Astrocyte (in vitro differentiated cells and primary cell): Measurements from ENCODE around the gene TMEM220. TPM values are rescaled to one million over a fixed set of nuclear protein-coding genes. Genes with fewer than 3 reads are reported as not detected.

Source experiments
- DNase-seq: peaks from one replicate; pipeline ENCODE4 v3.0.0-alpha.2; 2010; ENCODE audit warnings: low read depth
- FAIRE-seq: peaks from 2 replicates; lab custom pipeline; 2011; peaks lifted over from hg19 to GRCh38; lab: Jason Lieb, UNC
- H2AFZ ChIP-seq: 2 replicates; pipeline ENCODE4 v1.6.0; 2012; ENCODE audit warnings: low read depth, low read length, inconsistent platforms
- H3K27ac ChIP-seq: 2 replicates; pipeline ENCODE4 v1.5.1; 2011; ENCODE audit warnings: low read depth, low read length, inconsistent platforms
- H3K27me3 ChIP-seq: 2 replicates; pipeline ENCODE4 v1.6.0; 2011; ENCODE audit warnings: low read length, inconsistent platforms; ENCODE audit not compliant: insufficient read depth
- H3K36me3 ChIP-seq: 2 replicates; pipeline ENCODE4 v1.5.1; 2011; ENCODE audit warnings: low read length, inconsistent platforms; ENCODE audit not compliant: insufficient read depth
- H3K4me1 ChIP-seq: 2 replicates; pipeline ENCODE4 v1.5.1; 2011; ENCODE audit warnings: low read length, inconsistent platforms; ENCODE audit not compliant: insufficient read depth
- H3K4me2 ChIP-seq: 2 replicates; pipeline ENCODE4 v1.6.0; 2012; ENCODE audit warnings: low read length, inconsistent platforms
- H3K4me3 ChIP-seq: 2 replicates; pipeline ENCODE4 v1.5.1; 2011; ENCODE audit warnings: low read depth, mild to moderate bottlenecking, low read length, inconsistent platforms; ENCODE audit not compliant: insufficient read depth
- H3K79me2 ChIP-seq: 2 replicates; pipeline ENCODE4 v1.6.0; 2012; ENCODE audit warnings: mild to moderate bottlenecking, low read length, inconsistent platforms; ENCODE audit not compliant: insufficient read depth
- H3K9ac ChIP-seq: 2 replicates; pipeline ENCODE4 v1.6.0; 2012; ENCODE audit warnings: mild to moderate bottlenecking, low read length, inconsistent platforms
- H3K9me3 ChIP-seq: 2 replicates; pipeline ENCODE4 v1.5.1; 2012; ENCODE audit warnings: low read depth, mild to moderate bottlenecking, low read length, inconsistent platforms; ENCODE audit not compliant: insufficient read depth
- H4K20me1 ChIP-seq: 2 replicates; pipeline ENCODE4 v1.6.0; 2012; ENCODE audit warnings: low read length, inconsistent platforms; ENCODE audit not compliant: insufficient read depth
- H3K27ac Mint-ChIP-seq: one replicate; pipeline ENCODE4 v1.8.0; 2021; ENCODE audit warnings: mild to moderate bottlenecking, mixed read lengths; ENCODE audit not compliant: unreplicated experiment
- H3K27me3 Mint-ChIP-seq: one replicate; pipeline ENCODE4 v1.8.0; 2021; ENCODE audit warnings: low read depth, mixed read lengths; ENCODE audit not compliant: unreplicated experiment
- H3K36me3 Mint-ChIP-seq: one replicate; pipeline ENCODE4 v1.8.0; 2021; ENCODE audit warnings: low read depth, mixed read lengths; ENCODE audit not compliant: unreplicated experiment
- H3K4me1 Mint-ChIP-seq: one replicate; pipeline ENCODE4 v1.8.0; 2021; ENCODE audit warnings: low read depth, mixed read lengths; ENCODE audit not compliant: unreplicated experiment
- H3K4me3 Mint-ChIP-seq: one replicate; pipeline ENCODE4 v1.8.0; 2021; ENCODE audit warnings: mild to moderate bottlenecking, moderate library complexity, mixed read lengths; ENCODE audit not compliant: unreplicated experiment
- H3K9me3 Mint-ChIP-seq: one replicate; pipeline ENCODE4 v1.8.0; 2021; ENCODE audit warnings: mild to moderate bottlenecking, mixed read lengths; ENCODE audit not compliant: unreplicated experiment
- EZH2 ChIP-seq: IDR thresholded peaks from 2 replicates; pipeline ENCODE4 v1.6.1; 2012; ENCODE audit warnings: mild to moderate bottlenecking, low read length, inconsistent platforms; ENCODE audit not compliant: insufficient read depth
- total RNA-seq: library from RNA; stranded (reverse); gene quantifications from 2 replicates; pipeline ENCODE4 v1.2.1, GENCODE V29; 2021
- TF ChIP-seq, protein P1 (sequence below): IDR thresholded peaks from 2 replicates; pipeline ENCODE4 v1.5.1; 2011; ENCODE audit warnings: low read depth, mild to moderate bottlenecking, inconsistent platforms, low read length, moderate library complexity; ENCODE audit not compliant: insufficient read depth

TMEM220 gene
- total RNA-seq, 1 donor from 2014 or later = 1.0 TPM

DNA sequence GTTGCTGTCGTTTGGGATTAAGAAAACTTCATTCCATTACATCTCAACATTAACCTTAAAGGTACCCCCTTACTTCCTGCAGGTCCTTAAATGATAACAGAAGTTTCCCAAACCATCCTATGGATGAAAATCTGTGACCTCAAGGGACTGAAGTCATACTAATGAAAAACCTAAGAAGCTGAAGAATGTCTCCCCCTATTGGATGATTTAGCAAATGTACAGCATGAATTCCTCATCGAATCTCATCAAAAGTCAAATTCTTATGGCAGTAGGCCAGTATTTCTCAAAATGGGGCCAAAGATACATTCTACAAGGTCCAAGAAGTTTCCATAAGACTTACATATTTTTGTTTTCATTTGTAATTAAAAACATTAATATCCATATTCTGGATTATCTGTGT lies 46.0 kb downstream of the TMEM220 start:
- Histone ChIP-seq H3K27ac (no peak overlapping the region), H3K4me2 (no peak overlapping the region), H3K4me3 (no peak overlapping the region), H3K79me2 (peaks cover 12% of the 10 kb centered on the region), H3K9ac (no peak overlapping the region), H3K27me3 (no peaks in the 10 kb centered on the region), H3K9me3 (no peaks in the 10 kb centered on the region), H3K36me3 (peaks cover 37% of the 10 kb centered on the region), H4K20me1 (peaks cover 11% of the 10 kb centered on the region), H2AFZ (no peak overlapping the region), H3K4me1 (no peaks in the 10 kb centered on the region)
- no peak for FAIRE-seq
- peaks cover 9% of the 10 kb centered on the region for H3K36me3 Mint-ChIP-seq
- no peak overlapping the region for H3K27ac Mint-ChIP-seq
- DNase-seq = peak; percentile 11
- H3K4me1 Mint-ChIP-seq = peaks cover 7% of the 10 kb centered on the region
- H3K4me3 Mint-ChIP-seq = no peak overlapping the region
- no peak for TF ChIP-seq EZH2
- TF ChIP-seq, protein P1, sequence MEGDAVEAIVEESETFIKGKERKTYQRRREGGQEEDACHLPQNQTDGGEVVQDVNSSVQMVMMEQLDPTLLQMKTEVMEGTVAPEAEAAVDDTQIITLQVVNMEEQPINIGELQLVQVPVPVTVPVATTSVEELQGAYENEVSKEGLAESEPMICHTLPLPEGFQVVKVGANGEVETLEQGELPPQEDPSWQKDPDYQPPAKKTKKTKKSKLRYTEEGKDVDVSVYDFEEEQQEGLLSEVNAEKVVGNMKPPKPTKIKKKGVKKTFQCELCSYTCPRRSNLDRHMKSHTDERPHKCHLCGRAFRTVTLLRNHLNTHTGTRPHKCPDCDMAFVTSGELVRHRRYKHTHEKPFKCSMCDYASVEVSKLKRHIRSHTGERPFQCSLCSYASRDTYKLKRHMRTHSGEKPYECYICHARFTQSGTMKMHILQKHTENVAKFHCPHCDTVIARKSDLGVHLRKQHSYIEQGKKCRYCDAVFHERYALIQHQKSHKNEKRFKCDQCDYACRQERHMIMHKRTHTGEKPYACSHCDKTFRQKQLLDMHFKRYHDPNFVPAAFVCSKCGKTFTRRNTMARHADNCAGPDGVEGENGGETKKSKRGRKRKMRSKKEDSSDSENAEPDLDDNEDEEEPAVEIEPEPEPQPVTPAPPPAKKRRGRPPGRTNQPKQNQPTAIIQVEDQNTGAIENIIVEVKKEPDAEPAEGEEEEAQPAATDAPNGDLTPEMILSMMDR = peak; percentile 60
- H3K9me3 Mint-ChIP-seq = no peaks in the 10 kb centered on the region
- no peaks in the 10 kb centered on the region for H3K27me3 Mint-ChIP-seq

DNA sequence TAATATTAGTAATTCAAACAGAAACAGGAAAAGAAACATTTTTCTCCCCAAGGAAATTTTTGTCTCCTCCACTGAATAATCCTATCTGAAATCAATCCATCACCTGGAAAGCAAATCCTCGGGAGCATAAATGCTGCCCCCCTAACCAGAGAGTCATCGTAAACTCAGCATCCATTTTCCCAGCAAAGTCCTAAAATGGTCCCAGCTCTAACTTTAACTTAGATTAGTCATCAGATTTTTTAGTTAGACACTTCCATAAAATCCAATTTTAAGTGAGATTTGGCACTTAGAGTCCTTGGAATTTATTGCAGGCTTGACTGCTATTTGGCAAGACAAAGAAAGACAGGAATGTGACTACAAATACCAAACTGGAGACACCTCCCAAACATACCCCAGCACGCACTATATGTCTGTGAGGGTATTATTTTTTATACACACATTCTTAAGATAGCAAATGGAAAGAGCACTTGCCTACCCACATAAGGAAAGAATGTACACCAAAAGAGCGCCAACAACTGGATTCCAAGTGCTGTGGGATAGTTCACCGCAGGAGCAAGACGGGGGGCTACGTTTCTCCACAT lies 47.9 kb downstream of the TMEM220 start:
- H2AFZ ChIP-seq = no peak overlapping the region
- FAIRE-seq = peak; percentile 41

DNA sequence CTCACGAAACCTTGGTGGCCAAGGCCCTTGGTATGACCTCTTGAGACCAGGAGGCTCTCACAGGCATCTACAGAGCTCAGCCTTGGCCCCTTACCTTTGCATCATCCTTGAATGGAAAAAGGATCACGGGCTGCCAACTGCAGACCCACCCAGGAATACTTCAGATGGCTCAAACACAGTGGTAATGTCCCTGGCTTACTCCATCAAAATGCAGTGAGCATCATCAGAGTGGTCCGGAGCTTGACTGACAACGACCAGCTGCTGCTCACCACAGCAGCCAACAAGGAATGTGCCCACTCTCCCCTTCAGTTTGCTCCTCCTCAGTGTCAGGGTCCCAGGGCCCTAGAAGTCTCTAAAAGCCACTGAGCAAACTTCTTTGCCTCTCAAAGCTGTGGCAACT lies 55.1 kb downstream of the TMEM220 start:
- Mint-ChIP-seq H3K27ac (no peak overlapping the region), H3K27me3 (no peaks in the 10 kb centered on the region), H3K4me1 (no peaks in the 10 kb centered on the region), H3K9me3 (no peaks in the 10 kb centered on the region), H3K4me3 (no peak overlapping the region), H3K36me3 (peaks cover 2% of the 10 kb centered on the region)
- H3K36me3 ChIP-seq = peaks cover 9% of the 10 kb centered on the region
- no peak overlapping the region for H3K4me3 ChIP-seq
- no peaks in the 10 kb centered on the region for H3K27me3 ChIP-seq
- H4K20me1 ChIP-seq = no peaks in the 10 kb centered on the region
- H3K79me2 ChIP-seq = no peaks in the 10 kb centered on the region
- no peaks in the 10 kb centered on the region for H3K9me3 ChIP-seq
- H3K4me2 ChIP-seq = no peak overlapping the region
- H3K4me1 ChIP-seq = no peaks in the 10 kb centered on the region
- H3K9ac ChIP-seq = no peak overlapping the region
- no peak overlapping the region for H3K27ac ChIP-seq
- DNase-seq (no peak), FAIRE-seq (no peak)
- TF ChIP-seq, protein P1 = no peak
- no peak for TF ChIP-seq EZH2
- H2AFZ ChIP-seq = no peak overlapping the region

More for the DNA sequence above, 47.9 kb downstream of the TMEM220 start:
- H3K4me1 ChIP-seq = no peaks in the 10 kb centered on the region
- H3K79me2 ChIP-seq = no peaks in the 10 kb centered on the region
- Mint-ChIP-seq H3K4me1 (peaks cover 7% of the 10 kb centered on the region), H3K27ac (peak overlapping the region; percentile 6), H3K4me3 (no peak overlapping the region), H3K9me3 (no peaks in the 10 kb centered on the region), H3K36me3 (peaks cover 11% of the 10 kb centered on the region), H3K27me3 (no peaks in the 10 kb centered on the region)
- H3K36me3 ChIP-seq = peaks cover 33% of the 10 kb centered on the region
- no peak overlapping the region for H3K4me2 ChIP-seq
- H3K9me3 ChIP-seq = no peaks in the 10 kb centered on the region
- TF ChIP-seq, protein P1 = no peak
- TF ChIP-seq EZH2 = no peak
- peak; percentile 92 for DNase-seq
- no peak overlapping the region for H3K9ac ChIP-seq
- peak overlapping the region; percentile 7 for H3K27ac ChIP-seq
- no peaks in the 10 kb centered on the region for H4K20me1 ChIP-seq
- no peaks in the 10 kb centered on the region for H3K27me3 ChIP-seq
- H3K4me3 ChIP-seq = no peak overlapping the region
